Measurements from ENCODE around the gene CETP. TPM values are rescaled to one million over a fixed set of nuclear protein-coding genes. Genes with fewer than 3 reads are reported as not detected.

The CETP gene
- total and polyA plus RNA-seq, 9 of the 15 experiments (the other 6 are each of a cell fraction or from before 2014, with no cell fraction given), result 0.07 to 0.11 TPM; not detected in 7

DNA sequence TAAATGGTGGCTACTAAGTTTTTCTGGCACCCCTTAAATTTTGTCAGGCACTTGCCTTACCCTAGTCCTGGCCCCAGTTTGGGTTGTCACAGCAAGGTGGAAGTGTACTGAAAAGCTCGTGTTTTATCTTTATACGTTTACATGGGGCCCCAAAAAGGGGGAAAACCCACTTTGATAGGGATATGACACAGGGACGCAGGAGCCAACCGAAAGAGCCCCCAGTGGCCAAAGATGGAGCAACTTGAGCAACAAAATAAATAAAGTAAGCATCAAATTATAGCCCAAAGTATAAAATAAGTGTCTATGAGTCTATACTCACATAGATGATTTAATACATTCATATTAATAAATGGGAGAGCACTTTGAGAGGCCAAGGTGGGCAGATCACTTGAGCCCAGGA lies 5.0 kb upstream of the CETP start:
- 13% methylated on average over 4 of the region's 4 CpGs for WGBS (ENCODE audit: insufficient coverage, low coverage, missing lambda C conversion rate)
- no peaks in the 10 kb centered on the region for H4K20me1 ChIP-seq (replicated peaks; ENCODE audit: control insufficient read depth, insufficient read depth, low read length)
- intact Hi-C loops (cut with micrococcal nuclease), result no loop called here
- ATAC-seq (no peak; the same call in 2 of the 3 replicates), DNase-seq (ENCODE audit: extremely low read depth in 1 of 4, low spot score in 3 of 4) (no peak), FAIRE-seq (no peak)
- CTCF ChIA-PET (ENCODE audit: low intra/inter-chr PET ratio), result no interaction called here
- no peak overlapping the region for H3K9ac ChIP-seq (ENCODE audit: insufficient read depth in 1 of 2, low read depth in 2 of 2, low read length in 2 of 2)
- BruUV-seq (replicated peaks), result no TSS peak
- H3K27ac ChIP-seq (ENCODE audit: extremely low read depth, low read depth, low read length), result no peak overlapping the region
- H3K4me3 ChIP-seq, result no peak overlapping the region
- POLR2A ChIA-PET, result interaction anchor here (0.8 to 2.0 kb wide), 3 partner anchors 9 to 545 kb away, joined by 3 to 7 read pairs (median 4); no protein-coding TSS in a partner anchor
- no peak overlapping the region for H3K4me2 ChIP-seq (ENCODE audit: insufficient read depth, low read length)
- in situ Hi-C loops (cut with MboI), result no loop called here
- peaks cover 0 to 8% of the 10 kb centered on the region in 2 experiments; a peak in 2 of 5 replicates for H3K4me1 ChIP-seq (replicated peaks in 1 of 2; ENCODE audit: control insufficient read depth in 2 of 2, insufficient read depth in 2 of 2, low read length in 2 of 2)
- TF ChIP-seq, protein P1, sequence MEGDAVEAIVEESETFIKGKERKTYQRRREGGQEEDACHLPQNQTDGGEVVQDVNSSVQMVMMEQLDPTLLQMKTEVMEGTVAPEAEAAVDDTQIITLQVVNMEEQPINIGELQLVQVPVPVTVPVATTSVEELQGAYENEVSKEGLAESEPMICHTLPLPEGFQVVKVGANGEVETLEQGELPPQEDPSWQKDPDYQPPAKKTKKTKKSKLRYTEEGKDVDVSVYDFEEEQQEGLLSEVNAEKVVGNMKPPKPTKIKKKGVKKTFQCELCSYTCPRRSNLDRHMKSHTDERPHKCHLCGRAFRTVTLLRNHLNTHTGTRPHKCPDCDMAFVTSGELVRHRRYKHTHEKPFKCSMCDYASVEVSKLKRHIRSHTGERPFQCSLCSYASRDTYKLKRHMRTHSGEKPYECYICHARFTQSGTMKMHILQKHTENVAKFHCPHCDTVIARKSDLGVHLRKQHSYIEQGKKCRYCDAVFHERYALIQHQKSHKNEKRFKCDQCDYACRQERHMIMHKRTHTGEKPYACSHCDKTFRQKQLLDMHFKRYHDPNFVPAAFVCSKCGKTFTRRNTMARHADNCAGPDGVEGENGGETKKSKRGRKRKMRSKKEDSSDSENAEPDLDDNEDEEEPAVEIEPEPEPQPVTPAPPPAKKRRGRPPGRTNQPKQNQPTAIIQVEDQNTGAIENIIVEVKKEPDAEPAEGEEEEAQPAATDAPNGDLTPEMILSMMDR (IDR thresholded peaks at IDR 0.05 in 2 of 3, conservative IDR thresholded peaks at IDR 0.05 in 1 of 3; ENCODE audit: insufficient read depth in 2 of 3, low read depth in 1 of 3, low read length in 3 of 3), result peak in 2 of 3 experiments; percentile 19 to 23; a peak in 2 of 6 replicates
- TF ChIP-seq CBX3 (IDR thresholded peaks at IDR 0.05; ENCODE audit: borderline replicate concordance in 1 of 2, low read length in 2 of 2), result no peak
- H3K79me2 ChIP-seq (ENCODE audit: control insufficient read depth, insufficient read depth, low read length), result no peaks in the 10 kb centered on the region
- H3K9me1 ChIP-seq (ENCODE audit: control insufficient read depth, insufficient read depth, low read length), result no peaks in the 10 kb centered on the region
- no peak overlapping the region for H2AFZ ChIP-seq (ENCODE audit: low read depth, low read length)
- H3K36me3 ChIP-seq (ENCODE audit: control insufficient read depth, insufficient read depth, low read length), result no peaks in the 10 kb centered on the region
- peaks cover 17 to 28% of the 10 kb centered on the region in 2 experiments; a peak in 4 of 5 replicates for H3K27me3 ChIP-seq (ENCODE audit: control insufficient read depth in 2 of 2, insufficient read depth in 2 of 2, low read length in 2 of 2)
- 0 out of 2 replicates have a peak, but pooled peaks cover 1% of the 10 kb centered on the region for H3K9me3 ChIP-seq (replicated peaks; ENCODE audit: control insufficient read depth, insufficient read depth, low read depth, low read length)

Data from K562 (cell line).